ENCODE measurements around the gene SLC4A11.
A peak's percentile ranks its signal among the peaks of the same experiment; 100 is the strongest.
"Not testable (repeated sequence)": the region's sequence is repeated elsewhere in the genome, so short reads cannot be mapped to it uniquely, and the experiment has no call there.

Gene SLC4A11

GRCh38 chr20:3227936-3228749 lies 10.8 kb downstream of the SLC4A11 start:
- no peak for DNase-seq (ENCODE audit: low read depth)

DNA sequence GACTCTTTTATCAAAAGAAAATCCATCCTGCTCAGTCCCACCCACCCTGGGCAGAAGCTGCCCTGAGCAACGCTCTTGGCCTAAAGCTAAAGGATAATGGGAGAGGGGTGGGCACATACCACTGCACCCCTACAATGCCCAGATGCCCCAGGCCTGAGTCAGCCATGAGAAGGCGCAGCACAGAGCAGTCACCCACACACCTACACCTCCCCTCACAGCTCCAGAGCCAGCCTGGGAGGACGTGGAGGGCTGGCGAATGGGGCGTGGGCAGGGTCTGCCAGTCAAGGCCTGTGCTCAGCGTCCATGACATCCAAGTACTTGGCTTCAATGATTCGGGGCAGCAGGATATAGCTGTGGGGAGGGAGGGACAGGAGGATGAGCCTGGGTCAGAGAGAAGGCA lies 11.5 kb downstream of the SLC4A11 start:
- no peak for DNase-seq (ENCODE audit: low read depth)

DNA sequence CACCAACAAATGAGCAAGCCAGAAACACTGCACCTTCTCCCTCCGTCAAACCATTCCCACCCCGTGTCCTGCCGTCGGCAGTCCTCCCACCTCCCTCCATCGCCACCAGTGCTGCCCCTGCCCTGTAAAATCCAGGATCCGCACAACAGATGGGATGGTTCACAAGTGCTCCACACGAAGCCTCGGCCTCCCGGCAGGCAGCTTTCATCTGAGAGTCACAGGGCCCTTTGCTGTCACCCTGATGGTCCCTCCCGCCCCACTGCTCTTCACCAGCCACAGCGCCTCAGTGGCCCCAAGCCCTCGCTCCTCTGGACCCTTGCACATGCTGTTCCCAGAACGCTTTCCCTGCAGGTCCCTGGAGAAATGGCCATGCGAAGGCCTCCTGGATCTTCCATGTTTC lies 12.1 kb downstream of the SLC4A11 start:
- no peak for DNase-seq (ENCODE audit: low read depth)

- DNase-seq (ENCODE audit: low read depth) = no peak
These were observed 12.9 kb downstream of the SLC4A11 start for GRCh38 chr20:3226093-3226492.

DNA sequence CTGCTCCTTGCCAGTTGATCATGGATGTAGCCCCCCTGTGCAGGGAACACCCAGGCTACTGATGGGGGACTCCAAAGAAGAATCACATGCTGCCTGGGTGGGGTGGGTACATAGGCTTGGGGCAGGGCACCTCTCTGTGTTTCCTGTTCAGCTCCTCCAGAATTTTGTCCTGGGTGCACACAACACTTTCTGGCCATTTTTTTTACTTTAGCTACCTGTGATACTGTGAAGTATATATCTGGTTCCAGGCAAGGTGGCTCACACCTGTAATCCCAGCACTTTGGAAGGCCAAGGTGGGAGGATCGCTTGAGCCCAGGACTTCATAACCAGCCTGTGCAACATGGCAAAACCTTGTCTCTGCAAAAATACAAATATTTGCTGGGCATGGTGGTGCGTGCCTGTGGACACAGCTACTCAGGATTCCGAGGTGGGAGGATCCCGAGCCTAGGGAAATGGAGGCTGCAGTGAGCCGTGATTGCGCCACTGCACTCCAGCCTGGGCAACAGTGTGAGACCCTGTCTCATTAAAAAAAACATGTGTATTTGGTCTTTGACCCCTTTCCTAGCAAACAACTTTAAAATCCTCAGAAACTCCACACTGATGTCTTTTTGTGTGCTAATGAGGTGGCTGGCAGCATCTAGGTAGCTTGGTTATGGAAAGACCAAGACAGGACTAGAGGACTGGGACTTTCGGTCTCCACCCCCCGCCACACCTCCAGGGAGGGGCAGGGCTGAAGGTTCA lies 14.1 kb downstream of the SLC4A11 start:
- no peak for DNase-seq (ENCODE audit: low read depth)

DNA sequence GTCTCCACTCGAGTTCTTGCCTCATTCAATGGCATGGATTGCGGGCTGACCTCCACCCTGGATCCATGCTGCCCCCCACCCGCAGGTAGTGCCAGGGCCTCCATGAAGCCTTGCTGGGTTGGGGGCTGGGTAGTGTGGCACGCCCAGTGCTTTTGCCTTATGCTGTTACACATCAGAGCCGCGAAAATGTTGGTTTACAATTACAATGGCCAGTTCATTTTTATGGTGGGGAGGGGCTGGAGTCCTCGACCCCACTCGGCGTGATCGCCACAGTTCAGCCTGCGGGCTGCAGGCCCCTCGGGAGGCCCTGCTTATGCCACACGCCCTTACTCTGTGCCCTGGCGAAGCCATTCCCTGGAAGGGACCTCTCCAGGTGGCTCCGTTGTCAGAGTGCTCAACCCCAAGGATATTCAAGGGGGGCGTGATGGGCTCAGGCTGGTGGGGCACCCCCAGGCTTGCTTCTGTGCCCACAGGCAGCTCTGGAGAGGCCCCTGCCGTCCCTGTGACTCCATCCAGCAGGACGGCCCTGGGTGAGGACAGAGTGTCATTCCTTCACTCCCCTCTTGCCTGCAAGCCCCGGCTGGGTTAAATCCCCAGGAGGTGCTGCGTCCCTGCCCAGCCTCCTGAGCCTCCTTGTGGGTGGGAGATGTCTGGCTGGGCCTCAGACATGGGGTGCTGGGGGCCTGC lies 14.9 kb downstream of the SLC4A11 start:
- no peak for DNase-seq (ENCODE audit: low read depth)

DNA sequence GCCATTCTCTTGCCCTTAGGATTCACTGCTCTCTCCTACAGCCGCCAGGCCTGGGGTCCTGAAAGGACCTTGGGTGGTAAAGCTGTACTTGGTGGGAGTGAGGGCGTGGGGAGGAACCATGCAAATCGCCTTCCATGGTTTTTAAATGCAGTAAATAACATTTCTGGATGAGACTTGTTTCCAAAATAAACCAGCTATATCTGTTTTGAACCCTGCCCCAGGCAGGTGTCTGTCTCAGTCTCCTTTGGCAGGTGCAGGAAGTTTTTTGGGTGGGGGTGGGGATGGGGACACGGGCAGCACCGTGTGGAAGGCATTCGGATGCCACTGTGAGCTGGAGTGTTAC lies 15.4 kb downstream of the SLC4A11 start:
- no peak for DNase-seq (ENCODE audit: low read depth)

GRCh38 chr20:3222635-3223600 lies 16.1 kb downstream of the SLC4A11 start:
- DNase-seq (ENCODE audit: low read depth) = no peak

- DNase-seq (ENCODE audit: low read depth) = no peak
These were observed 17.4 kb downstream of the SLC4A11 start for GRCh38 chr20:3221398-3222226.

DNA sequence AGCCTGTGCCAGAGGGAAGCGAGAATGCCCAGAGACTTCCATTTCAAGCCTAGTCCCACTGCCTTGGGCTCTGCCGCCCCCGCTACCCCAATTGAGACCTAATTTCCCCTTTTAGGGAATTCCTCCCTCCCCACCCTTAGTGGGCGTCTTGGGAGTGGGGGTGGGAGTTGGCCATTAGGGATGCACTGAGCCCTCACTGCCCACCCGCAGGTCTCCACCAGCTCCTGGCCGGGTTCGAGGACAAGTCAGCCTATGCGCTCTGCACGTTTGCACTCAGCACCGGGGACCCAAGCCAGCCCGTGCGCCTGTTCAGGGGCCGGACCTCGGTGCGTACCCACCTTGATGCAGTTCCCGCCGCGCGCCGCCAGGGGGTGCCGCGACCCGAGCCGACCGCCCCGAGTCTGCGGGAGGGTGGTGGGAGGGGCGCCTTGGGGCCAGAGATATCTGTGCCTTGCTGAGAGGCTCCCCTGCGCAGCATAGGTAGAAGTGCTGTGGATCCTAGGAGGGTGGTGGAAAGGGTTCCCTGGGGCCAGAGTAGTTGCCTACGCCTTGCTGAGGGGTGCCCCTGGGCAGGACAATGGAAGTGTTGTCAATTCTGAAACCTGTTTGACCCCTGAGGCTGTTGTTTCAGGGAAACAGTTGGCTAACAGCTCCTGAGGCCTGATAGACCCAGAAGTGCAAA lies 20.5 kb downstream of the SLC4A11 start:
- peak; percentile 57 for DNase-seq (ENCODE audit: low read depth)

DNA sequence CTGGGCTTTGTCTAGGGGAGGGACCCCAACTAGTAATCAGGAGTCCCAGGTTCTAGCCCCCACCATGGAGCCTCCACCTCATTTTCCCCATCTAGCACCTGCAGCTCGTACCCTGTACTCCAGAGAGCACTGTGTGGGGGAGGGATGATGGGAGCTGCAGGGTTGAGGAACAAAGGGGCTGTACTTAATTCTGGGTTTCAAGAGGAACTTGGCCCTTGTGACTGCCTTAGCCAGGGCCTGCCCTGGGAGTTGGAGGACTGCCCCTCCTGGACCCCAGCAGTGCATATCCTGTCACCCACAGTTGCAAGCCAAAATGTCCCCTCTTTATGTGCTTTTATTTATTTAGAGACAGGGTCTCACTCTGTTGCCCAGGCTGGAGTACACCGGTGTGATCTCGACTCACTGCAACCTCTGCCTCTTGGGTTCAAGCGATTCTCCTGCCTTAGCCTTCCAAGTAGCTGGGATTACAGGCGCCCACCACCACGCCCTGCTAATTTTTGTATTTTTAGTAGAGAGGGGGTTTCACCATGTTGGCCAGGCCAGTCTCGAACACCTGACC lies 23.6 kb downstream of the SLC4A11 start:
- not testable (repeated sequence) for DNase-seq (ENCODE audit: low read depth)

GRCh38 chr20:3213226-3213625 lies 25.8 kb downstream of the SLC4A11 start:
- DNase-seq (ENCODE audit: low read depth) = no peak

- DNase-seq (ENCODE audit: low read depth) = no peak
These were observed 28.6 kb downstream of the SLC4A11 start for GRCh38 chr20:3210346-3210745.

GRCh38 chr20:3209946-3210317 lies 29.1 kb downstream of the SLC4A11 start:
- DNase-seq (ENCODE audit: low read depth) = no peak

DNA sequence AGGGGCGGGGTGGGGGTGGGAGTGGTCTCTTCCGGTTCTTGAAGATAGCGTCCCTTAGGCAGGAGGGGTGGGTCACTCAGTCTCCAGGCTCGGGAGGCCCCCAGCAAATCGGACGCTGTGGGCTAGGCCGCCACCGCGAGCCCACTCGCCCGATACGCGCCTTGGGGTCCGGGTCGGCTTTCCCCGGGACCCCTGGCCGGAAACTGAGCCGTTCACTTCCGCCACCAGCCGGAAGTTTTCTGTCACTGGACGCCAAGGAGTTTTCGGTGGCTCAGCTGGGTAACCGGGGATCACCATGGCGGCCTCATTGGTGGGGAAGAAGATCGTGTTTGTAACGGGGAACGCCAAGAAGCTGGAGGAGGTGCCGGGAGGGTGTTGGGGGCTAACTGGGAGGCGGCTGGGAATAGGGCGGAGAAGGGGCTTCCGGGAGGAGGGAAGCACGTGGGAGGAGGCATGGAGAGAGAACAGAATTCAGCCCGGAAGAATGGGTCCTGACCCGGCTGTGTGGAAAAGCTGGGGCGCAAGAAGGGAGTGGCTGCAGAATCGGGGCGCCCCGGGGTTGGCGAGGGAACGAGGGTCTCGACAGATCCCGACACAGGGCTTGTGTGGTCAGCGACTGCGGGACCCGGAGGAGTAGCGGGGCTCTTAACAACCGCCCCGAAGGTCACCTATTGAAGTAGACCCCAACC lies 29.6 kb downstream of the SLC4A11 start, which contains the start of gene ITPA:
ITPA (plus strand) TSS at position 242 of the 689 bp plus-strand sequence; CDS start at position 296, 54 bp downstream.
- peak; percentile 22 for DNase-seq (ENCODE audit: low read depth)

GRCh38 chr20:3208786-3209256 lies 30.2 kb downstream of the SLC4A11 start:
- DNase-seq (ENCODE audit: low read depth) = no peak

GRCh38 chr20:3204124-3204794 lies 34.7 kb downstream of the SLC4A11 start, which contains the start of gene DDRGK1:
TSS of gene DDRGK1 (minus strand) at chr20:3204682. CDS start at chr20:3204627, 55 bp downstream.
- peak; percentile 83 for DNase-seq (ENCODE audit: low read depth)

All from stimulated activated CD4-positive, alpha-beta T cell treated with anti-CD3 and anti-CD28 coated beads, Interleukin-2, amount 100 ng/mL, for 4 hours (primary cell).